Right ventricle myocardium superior (tissue), 1 donor: ENCODE data around the gene STPG3. TPM values are rescaled to one million over a fixed set of nuclear protein-coding genes. Genes with fewer than 3 reads are reported as not detected.
"Not testable (repeated sequence)": the region's sequence is repeated elsewhere in the genome, so short reads cannot be mapped to it uniquely, and the experiment has no call there.

ENCODE experiments used
- ATAC-seq: fragments of 200-7000 bp; cut with Tn5 transposase; one replicate; pipeline ENCODE4 v1.9.1; 2020; ENCODE audit warnings: mild to moderate bottlenecking; ENCODE audit not compliant: poor library complexity
- DNase-seq: peaks from one replicate; pipeline ENCODE4 v3.0.0-alpha.2; 2020
- intact Hi-C: fragments of 100-400 bp; cut with DNase I; formaldehyde crosslinking; loops from one replicate; pipeline ENCODE4 v1.11.2; 2022
- total RNA-seq: library from RNA; stranded (reverse); fragmentation: NEBNext Ultra II Directional; extraction: Animal tissue kit (Norgen Biotek cat#: 25700); gene quantifications from one replicate; pipeline ENCODE4 v1.2.1, GENCODE V29; 2021
- donor health status: DM: no; HTN: yes; CAD: no; lungs with severe emphysema.

Gene STPG3
- total RNA-seq, 1 donor from 2014 or later, result 1.3 TPM

DNA sequence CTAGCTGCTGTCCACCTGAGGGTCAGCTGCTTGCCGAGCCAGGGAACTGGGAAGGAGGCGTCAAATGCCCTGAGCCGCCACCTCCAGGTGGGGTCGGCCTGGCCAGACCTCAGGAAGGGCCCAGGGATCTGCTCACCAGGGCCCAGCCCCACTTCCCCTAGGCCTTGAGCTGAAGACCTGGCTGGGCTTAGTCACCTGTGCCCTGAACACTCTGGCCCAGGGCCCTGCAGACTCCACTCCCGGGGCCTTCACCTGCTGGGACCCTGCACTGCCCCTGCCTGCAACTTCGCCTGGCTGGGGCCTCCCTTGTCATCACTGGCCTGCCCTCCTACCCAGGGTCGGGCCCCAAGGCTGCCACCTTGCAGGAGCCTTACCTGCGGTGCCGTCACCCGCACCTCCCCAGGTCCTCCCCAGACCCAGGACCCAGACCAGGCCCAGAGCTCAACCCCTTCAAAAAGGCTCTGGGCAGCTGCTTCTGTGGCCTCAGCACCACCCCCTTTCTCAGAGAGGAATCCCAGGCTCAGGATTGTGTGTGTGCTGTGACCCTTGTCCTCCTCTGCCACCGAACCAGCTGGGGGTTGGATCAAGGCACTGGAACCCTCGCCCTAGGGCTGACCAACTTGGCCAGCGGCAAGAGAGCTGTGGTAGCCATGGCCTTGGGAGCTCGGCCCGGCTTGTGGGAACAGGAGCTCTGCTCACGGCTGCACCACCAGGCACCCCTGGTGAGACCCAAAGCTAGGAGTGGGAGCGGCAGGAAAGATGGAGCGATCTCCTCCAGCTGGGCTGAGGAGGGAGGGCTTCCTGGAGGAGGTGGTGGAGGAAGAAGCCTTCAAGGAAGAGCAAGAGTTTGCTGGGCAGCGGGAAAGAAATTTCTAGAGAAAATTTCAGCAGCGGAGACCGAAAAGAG lies 2.9 kb downstream of the STPG3 start:
- ATAC-seq, result no peak
- no peak for DNase-seq
- intact Hi-C loops, result no loop called here

GRCh38 chr9:137254624-137255447 lies 3.8 kb downstream of the STPG3 start, which contains the start of gene NELFB:
TSS of gene NELFB (plus strand) at chr9:137255327.
- DNase-seq, result peak; percentile 97
- intact Hi-C loops, result no loop called here
- ATAC-seq, result peak; percentile 92

DNA sequence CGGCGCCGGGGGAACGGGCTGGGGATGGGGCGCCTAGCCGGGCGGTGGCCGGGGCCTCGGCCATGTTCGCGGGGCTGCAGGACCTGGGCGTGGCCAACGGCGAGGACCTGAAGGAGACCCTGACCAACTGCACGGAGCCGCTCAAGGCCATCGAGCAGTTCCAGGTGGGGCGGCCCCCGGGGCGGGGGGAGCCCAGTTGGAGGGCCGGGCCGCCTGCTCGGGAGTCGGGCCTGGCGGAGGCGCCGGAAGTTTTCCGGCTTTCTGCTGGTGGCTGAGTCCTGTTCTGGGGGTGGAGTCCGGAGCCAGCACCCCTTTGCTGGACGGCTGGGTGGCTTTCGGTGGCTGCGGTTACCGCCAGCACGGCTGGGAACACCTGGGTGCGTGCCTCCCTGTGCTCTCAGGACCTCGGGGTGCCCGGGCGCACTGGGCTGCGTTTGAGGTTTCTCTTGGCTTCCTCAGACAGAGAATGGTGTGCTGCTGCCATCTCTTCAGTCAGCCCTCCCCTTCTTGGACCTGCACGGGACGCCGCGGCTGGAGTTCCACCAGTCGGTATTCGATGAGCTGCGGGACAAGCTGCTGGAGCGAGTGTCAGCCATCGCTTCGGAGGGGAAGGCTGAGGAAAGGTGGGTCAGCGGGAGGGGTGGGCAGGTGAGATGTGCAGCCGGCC lies 4.5 kb downstream of the STPG3 start:
- ATAC-seq (peak; percentile 20), DNase-seq (no peak)
- intact Hi-C loops, result no loop called here

DNA sequence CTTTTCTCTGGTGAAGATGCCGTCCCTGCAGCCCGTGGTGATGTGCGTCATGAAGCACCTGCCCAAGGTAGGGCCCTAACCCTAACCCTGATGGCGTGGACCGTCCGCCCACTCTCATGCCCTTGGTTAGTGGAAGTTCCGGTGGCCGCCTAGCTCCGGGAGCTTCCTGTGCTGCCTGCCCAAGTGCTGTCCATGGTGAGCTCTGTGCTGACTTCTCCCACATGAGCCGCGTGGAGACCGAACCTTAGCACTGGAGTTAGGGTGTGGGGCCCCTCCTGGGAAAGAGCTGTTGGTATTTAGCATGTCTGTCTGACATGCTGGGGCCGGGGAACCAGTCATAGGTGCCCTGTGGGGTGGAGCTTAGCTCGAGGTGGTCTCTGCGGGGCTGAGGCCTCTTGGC lies 5.3 kb downstream of the STPG3 start:
- intact Hi-C loops, result no loop called here

DNA sequence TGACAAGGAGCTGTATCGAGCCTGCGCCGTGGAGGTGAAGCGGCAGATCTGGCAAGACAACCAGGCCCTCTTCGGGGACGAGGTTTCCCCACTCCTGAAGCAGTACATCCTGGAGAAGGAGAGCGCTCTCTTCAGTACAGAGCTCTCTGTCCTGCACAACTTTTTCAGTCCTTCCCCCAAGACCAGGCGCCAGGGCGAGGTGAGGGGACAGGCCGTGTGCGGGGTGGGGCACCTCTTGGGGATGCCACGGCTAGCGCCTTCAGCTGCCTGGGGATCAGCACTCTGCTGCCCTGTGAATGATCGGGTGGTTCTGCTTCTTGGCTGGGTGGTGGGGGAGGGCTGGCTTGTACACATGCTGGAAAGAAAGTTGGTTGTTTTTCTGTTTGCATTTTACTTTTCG lies 5.8 kb downstream of the STPG3 start:
- ATAC-seq, result no peak
- intact Hi-C loops, result no loop called here
- no peak for DNase-seq

More for the DNA sequence above, 5.3 kb downstream of the STPG3 start:
- ATAC-seq, result no peak
- no peak for DNase-seq

- DNase-seq, intact Hi-C loops, ATAC-seq: not testable (repeated sequence)
These were observed 11.3 kb downstream of the STPG3 start for GRCh38 chr9:137262173-137262908.

GRCh38 chr9:137262909-137263285 lies 11.8 kb downstream of the STPG3 start:
- intact Hi-C loops, result no loop called here
- ATAC-seq (no peak), DNase-seq (no peak)

GRCh38 chr9:137263506-137263905 lies 12.4 kb downstream of the STPG3 start:
- intact Hi-C loops, result no loop called here
- no peak for DNase-seq

GRCh38 chr9:137264067-137264466 lies 13.0 kb downstream of the STPG3 start:
- intact Hi-C loops, result no loop called here
- ATAC-seq (no peak), DNase-seq (no peak)

More at GRCh38 chr9:137263506-137263905, 12.4 kb downstream of the STPG3 start:
- ATAC-seq, result no peak

DNA sequence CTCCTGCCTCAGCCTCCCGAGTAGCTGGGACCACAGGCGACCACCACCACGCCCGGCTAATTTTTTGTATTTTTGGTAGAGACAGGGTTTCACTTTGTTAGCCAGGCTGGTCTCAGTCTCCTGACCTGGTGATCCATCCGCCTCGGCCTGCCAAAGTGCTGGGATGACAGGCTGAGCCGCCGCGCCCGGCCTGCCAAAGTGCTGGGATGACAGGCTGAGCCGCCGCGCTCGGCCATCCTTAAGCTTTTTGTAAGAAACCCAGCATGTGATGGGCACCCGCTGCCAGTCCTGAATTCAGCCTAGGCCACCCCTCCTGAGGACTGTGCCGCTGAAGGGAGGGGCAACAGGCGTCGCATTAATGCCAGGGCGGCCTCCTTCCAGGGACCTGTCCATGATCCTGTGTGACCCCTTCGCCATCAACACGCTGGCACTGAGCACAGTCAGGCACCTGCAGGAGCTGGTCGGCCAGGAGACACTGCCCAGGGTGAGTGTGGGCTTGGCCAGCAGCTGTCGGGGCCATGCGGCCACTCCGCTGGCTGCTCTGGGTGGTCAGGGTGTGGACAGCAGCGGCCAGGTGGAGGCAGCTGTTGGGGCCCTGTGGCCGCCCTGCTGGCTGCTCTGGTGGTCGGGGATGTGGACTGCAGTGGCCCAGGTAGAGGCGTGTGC lies 14.5 kb downstream of the STPG3 start:
- ATAC-seq (no peak), DNase-seq (no peak)
- intact Hi-C loops, result no loop called here

GRCh38 chr9:137266162-137266527 lies 15.1 kb downstream of the STPG3 start:
- intact Hi-C loops, result no loop called here
- DNase-seq, result no peak
- ATAC-seq, result no peak

GRCh38 chr9:137266585-137267453 lies 15.7 kb downstream of the STPG3 start:
- DNase-seq, result no peak
- ATAC-seq, result no peak
- intact Hi-C loops, result no loop called here

DNA sequence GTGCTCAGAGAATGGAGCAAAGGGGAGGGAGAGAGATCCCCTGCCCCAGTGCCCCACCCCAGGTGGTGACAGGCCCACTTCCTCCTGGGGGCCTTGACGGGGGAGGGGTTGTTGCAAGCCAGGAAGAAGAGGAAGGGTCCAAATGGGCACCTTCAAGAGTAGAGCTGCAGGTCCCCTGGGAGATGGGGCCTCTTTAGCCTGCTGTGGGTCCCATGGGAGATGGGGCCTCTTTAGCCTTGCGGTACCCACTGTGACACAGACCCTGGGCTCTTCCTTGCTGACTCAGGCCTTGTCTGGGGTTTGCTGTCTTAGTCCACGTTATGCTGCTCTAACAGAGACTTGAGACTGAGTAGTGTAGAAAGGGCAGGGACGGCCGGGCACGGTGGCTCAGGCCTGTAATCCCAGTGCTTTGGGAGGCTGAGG lies 16.9 kb downstream of the STPG3 start:
- ATAC-seq (no peak), DNase-seq (no peak)
- intact Hi-C loops, result no loop called here

GRCh38 chr9:137268538-137269201 lies 17.6 kb downstream of the STPG3 start:
- peak; percentile 8 for ATAC-seq
- intact Hi-C loops, result no loop called here
- DNase-seq, result no peak

- DNase-seq (no peak), ATAC-seq (peak; percentile 75)
- intact Hi-C loops, result no loop called here
These were observed 18.2 kb downstream of the STPG3 start for GRCh38 chr9:137269231-137269772.

GRCh38 chr9:137270929-137271695 lies 20.0 kb downstream of the STPG3 start:
- ATAC-seq, result peak; percentile 8

More at GRCh38 chr9:137270929-137271695, 20.0 kb downstream of the STPG3 start:
- no peak for DNase-seq
- intact Hi-C loops, result no loop called here
